ENCODE measurements around the gene EPHB3. TPM values are rescaled to one million over a fixed set of nuclear protein-coding genes. Genes with fewer than 3 reads are reported as not detected.
"Not testable (repeated sequence)": the region's sequence is repeated elsewhere in the genome, so short reads cannot be mapped to it uniquely, and the experiment has no call there.

Gene EPHB3
- total RNA-seq, 1 donor from 2014 or later: 0.10 TPM

- intact Hi-C loops (cut with micrococcal nuclease): no loop called here
Observed at GRCh38 chr3:184596886-184597575, 35.4 kb downstream of the EPHB3 start.

DNA sequence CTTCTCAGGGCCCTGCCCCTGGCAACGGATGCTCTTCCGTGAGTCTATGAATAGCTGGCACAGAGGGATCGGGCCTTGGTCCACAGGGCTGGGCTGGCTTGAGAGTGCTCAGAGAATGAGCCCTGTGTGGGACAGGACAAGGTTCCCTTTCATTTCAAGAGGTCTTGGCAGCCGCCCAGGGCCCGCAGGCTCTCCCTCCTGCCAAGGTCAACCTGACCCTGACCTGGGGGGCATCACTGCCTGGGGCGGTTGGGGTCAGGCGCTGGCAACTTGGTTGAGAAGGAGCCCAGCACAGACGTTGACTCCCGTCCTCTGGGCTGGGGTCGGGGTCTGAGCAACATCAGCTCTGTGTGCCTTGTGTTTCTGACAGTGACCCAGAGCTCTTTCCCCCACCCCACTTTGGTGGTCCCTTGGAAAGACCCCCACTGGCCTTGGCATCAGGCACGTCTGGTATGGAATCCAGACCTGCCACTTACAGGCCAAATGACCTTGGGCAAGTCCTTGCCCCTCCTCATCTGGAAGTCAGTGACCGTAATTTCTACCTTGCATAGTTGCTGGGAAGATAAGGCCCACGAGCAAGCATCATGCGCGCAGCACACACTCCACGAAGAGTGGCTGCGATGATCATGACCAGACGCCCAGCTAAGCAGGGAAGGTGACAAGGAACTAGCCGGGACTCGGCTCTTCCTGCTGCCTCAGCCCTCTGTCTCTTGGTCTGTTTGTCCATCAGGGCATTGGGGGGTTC is 36.4 kb downstream of the EPHB3 start:
- intact Hi-C loops (cut with micrococcal nuclease): no loop called here

DNA sequence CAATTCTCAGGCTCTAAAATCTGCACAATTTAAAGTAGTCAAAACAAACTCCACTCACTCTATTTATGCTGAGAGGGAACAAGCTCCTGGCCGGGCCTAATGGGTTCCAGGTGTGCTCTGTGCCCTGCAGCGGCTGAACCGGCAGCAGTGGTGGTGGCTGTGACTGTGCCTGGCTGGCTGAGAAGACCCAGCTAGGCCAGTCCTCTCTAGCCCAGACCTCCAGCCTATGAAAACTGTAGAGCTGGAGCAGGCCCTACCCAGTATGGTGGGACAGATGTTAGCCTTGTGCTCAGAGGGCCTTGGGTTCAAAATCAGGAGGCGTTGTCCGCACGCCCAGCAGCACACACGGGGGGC is 37.0 kb downstream of the EPHB3 start:
- intact Hi-C loops (cut with micrococcal nuclease): no loop called here

DNA sequence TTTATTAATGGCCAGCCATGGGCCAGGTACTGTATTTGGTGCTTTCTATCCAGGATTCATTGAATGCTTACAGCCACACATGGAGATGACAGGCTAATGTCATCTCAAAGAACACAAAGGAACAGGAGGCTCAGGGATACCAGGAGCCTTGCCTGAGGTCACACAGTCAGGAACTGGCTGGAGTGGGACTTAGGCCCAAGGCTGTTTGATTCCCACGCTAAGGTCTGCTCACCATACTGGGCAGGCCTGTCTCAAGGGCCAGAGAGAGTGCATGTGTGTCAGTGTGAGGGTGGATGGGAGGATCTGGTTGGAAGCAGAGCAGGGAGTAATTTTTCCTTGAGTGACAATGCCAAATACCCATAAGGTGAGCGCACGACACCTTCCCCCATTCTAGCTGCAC is 37.6 kb downstream of the EPHB3 start:
- intact Hi-C loops (cut with micrococcal nuclease): no loop called here

DNA sequence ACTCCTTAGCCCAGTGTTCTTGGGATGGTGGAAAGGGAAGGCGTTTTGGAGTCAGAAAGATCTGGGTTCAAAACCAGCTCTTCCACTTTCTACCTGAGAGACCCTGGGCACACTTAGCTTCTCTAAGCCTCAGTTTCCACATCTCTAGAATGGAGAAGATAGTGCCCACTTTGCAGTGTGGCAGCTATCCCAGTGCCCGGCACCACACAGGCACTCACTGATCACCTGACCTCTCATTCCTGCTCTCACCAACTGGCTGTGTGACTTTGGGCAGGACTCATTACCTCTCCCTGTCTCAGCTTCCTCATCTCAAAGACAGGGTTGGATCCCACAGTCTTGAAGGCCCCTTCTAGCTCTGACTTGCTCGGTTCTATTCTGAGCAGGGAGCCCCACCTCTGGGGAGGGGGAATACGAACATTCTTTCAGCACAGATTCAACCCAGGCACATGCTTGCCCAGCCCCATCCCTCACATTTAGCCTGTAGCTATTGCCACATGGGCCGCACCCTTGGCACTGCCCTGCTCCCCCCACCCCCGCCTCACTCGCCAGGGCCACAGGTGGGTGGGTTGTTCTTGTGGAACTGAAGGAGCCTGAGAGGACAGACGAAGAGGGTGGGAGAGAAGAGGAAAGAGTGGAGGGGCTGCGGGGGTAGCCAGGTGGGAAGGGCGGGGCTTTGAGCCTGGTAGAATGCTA is 39.2 kb downstream of the EPHB3 start:
- intact Hi-C loops (cut with micrococcal nuclease): no loop called here

- intact Hi-C loops (cut with micrococcal nuclease): no loop called here
Observed at GRCh38 chr3:184601576-184602371, 40.2 kb downstream of the EPHB3 start.

GRCh38 chr3:184602372-184603150 is 41.0 kb downstream of the EPHB3 start:
- intact Hi-C loops (cut with micrococcal nuclease): no loop called here

GRCh38 chr3:184603151-184604030 is 41.8 kb downstream of the EPHB3 start:
- intact Hi-C loops (cut with micrococcal nuclease): no loop called here

GRCh38 chr3:184604039-184604601 is 42.5 kb downstream of the EPHB3 start:
- intact Hi-C loops (cut with micrococcal nuclease): no loop called here

DNA sequence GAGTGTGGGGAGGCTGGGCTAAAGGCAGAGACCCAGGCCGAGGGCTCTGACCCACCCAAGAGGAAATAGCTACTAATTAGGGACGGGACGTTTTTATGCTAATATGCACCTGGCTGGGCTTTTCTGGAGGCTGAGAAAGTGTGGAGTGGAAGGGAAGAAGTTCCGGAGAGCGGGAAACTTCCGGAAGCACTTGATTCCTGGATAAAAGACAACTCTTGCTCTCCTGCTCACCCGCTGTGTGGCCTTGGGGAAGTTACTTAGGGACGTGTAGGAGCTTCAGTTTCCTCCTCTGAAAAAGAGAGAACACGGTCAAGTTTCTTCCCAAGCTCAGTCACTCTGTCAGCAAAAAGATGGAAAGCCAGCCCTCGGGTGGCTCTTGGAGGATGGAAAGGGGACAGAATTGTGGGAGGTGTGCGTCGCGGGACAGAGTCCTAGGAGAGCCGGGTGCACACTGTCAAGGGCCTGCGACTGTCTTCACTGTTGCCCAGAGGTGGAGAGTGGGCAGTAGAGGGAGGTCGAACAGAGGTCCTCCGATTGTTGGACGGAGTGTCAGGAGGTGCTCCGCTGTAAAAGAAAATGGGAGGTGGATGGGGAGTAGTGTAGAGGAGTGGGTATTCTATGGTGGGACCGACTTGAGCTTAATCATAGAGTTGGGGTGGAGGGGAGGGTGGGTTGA is 43.2 kb downstream of the EPHB3 start:
- intact Hi-C loops (cut with micrococcal nuclease): no loop called here

DNA sequence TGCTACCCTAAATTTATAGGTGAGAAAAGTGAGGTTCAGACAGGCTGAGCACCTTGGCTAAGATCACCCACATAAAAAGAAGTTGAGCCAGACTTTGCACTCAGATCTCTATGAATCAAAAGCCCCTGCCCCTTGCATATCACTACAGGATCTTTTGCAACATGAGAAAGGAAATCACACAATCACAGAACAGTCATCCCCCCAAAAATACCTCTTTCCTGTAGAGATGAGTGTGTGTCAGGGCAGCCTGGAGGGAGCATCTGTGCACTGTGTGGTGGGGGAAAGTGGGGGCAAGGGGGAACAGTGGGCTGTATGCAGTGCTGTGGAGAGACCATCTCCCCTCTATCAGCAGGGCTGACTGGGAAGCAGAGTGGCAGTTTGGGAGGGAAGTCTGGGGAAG is 46.6 kb downstream of the EPHB3 start:
- intact Hi-C loops (cut with micrococcal nuclease): no loop called here

- intact Hi-C loops (cut with micrococcal nuclease): no loop called here
Observed at GRCh38 chr3:184609476-184610244, 48.1 kb downstream of the EPHB3 start.

DNA sequence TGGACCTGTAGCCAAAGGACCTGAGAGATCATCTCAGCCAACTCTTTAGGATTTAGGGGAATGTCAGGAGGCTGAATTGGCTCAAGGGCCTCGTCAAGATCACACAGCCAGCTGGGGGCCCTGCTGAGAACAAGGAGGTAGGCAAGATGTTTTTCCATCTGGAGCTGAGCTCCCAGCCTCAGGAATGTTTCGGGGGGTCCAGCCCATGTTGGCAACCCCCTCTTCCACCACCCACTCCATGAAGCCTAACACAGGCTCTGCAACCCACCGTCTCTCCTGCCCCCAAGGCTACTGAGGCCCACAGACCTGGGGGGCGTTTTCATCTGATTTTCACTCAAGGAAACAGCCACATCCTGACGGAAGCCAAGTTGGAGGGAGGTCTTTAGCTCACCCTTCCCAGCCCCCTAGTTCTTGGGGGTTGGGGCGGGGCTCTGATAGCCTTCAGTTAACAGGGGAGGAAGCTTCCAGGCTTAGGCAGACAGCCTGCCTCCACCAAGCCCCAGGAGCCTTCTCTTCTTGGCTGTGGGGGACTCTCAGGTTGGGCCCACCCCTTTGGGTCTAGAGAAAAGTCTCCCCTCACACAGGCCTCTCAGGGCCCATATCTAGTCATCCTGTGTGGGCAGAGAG is 48.8 kb downstream of the EPHB3 start:
- intact Hi-C loops (cut with micrococcal nuclease): no loop called here

GRCh38 chr3:184611607-184612281 is 50.2 kb downstream of the EPHB3 start:
- intact Hi-C loops (cut with micrococcal nuclease): no loop called here

GRCh38 chr3:184615396-184615795 is 53.8 kb downstream of the EPHB3 start:
- intact Hi-C loops (cut with micrococcal nuclease): no loop called here

- intact Hi-C loops (cut with micrococcal nuclease): no loop called here
Observed at GRCh38 chr3:184616436-184616835, 54.9 kb downstream of the EPHB3 start.

GRCh38 chr3:184617306-184617705 is 55.7 kb downstream of the EPHB3 start:
- intact Hi-C loops (cut with micrococcal nuclease): not testable (repeated sequence)

Measured in T-helper 1 cell treated with Interleukin-12 subunit alpha and Interleukin-12 subunit beta and Interleukin-4 antibody, amounts not matched to agents 30 ng/mL and 1 ng/mL, for 36 hours (primary cell).